ENCODE data around the gene MTHFD1L.
"Not testable (repeated sequence)": the region's sequence is repeated elsewhere in the genome, so short reads cannot be mapped to it uniquely, and the experiment has no call there.

Gene MTHFD1L

GRCh38 chr6:151101816-151102694 lies 236.6 kb downstream of the MTHFD1L start:
- Histone ChIP-seq H3K4me3 (ENCODE audit: low read length) (no peak overlapping the region), H3K27ac (ENCODE audit: low read depth, low read length) (no peak overlapping the region), H3K4me1 (ENCODE audit: insufficient read depth, low read length) (no peaks in the 10 kb centered on the region; the same call in 1 of the 2 replicates), H3K9ac (ENCODE audit: low read depth, low read length) (no peak overlapping the region), H3K27me3 (ENCODE audit: insufficient read depth, low read length) (no peaks in the 10 kb centered on the region), H3K36me3 (ENCODE audit: insufficient read depth, low read length) (peaks cover 27% of the 10 kb centered on the region), H3K9me3 (ENCODE audit: insufficient read depth, low read depth, low read length) (no peaks in the 10 kb centered on the region)
- WGBS = 95% methylated on average over 10 of the region's 10 CpGs

- Histone ChIP-seq H3K36me3 (ENCODE audit: insufficient read depth, low read length) (peaks cover 20% of the 10 kb centered on the region), H3K9me3 (ENCODE audit: insufficient read depth, low read depth, low read length) (no peaks in the 10 kb centered on the region), H3K4me1 (ENCODE audit: insufficient read depth, low read length) (no peaks in the 10 kb centered on the region; the same call in 1 of the 2 replicates), H3K9ac (ENCODE audit: low read depth, low read length) (no peak overlapping the region), H3K27me3 (ENCODE audit: insufficient read depth, low read length) (no peaks in the 10 kb centered on the region), H3K27ac (ENCODE audit: low read depth, low read length) (no peak overlapping the region), H3K4me3 (ENCODE audit: low read length) (no peak overlapping the region)
- 92% methylated on average over 4 of the region's 4 CpGs for WGBS
Measured at GRCh38 chr6:151103266-151103665, 237.8 kb downstream of the MTHFD1L start.

GRCh38 chr6:151107897-151108427 lies 242.5 kb downstream of the MTHFD1L start:
- Histone ChIP-seq H3K4me1 (ENCODE audit: insufficient read depth, low read length) (peaks cover 3% of the 10 kb centered on the region; the same call in 1 of the 2 replicates), H3K9ac (ENCODE audit: low read depth, low read length) (no peak overlapping the region), H3K36me3 (ENCODE audit: insufficient read depth, low read length) (peaks cover 3% of the 10 kb centered on the region; the same call in 1 of the 2 replicates), H3K27me3 (ENCODE audit: insufficient read depth, low read length) (no peaks in the 10 kb centered on the region), H3K27ac (ENCODE audit: low read depth, low read length) (no peak overlapping the region), H3K4me3 (ENCODE audit: low read length) (no peak overlapping the region), H3K9me3 (ENCODE audit: insufficient read depth, low read depth, low read length) (no peaks in the 10 kb centered on the region)
- 85% methylated on average over 4 of the region's 4 CpGs for WGBS

- Histone ChIP-seq H3K9me3 (ENCODE audit: insufficient read depth, low read depth, low read length) (no peaks in the 10 kb centered on the region), H3K27me3 (ENCODE audit: insufficient read depth, low read length) (no peaks in the 10 kb centered on the region)
Measured at GRCh38 chr6:151108548-151108947, 243.0 kb downstream of the MTHFD1L start.

GRCh38 chr6:151109361-151109760 lies 243.9 kb downstream of the MTHFD1L start:
- no peak overlapping the region for H3K27ac ChIP-seq (ENCODE audit: low read depth, low read length)

More at GRCh38 chr6:151108548-151108947, 243.0 kb downstream of the MTHFD1L start:
- 60% methylated on average over 6 of the region's 6 CpGs for WGBS
- Histone ChIP-seq H3K36me3 (ENCODE audit: insufficient read depth, low read length) (no peaks in the 10 kb centered on the region; the same call in 1 of the 2 replicates), H3K9ac (ENCODE audit: low read depth, low read length) (no peak overlapping the region), H3K4me3 (ENCODE audit: low read length) (no peak overlapping the region), H3K27ac (ENCODE audit: low read depth, low read length) (no peak overlapping the region), H3K4me1 (ENCODE audit: insufficient read depth, low read length) (peaks cover 3% of the 10 kb centered on the region; the same call in 1 of the 2 replicates)

GRCh38 chr6:151109869-151110575 lies 244.5 kb downstream of the MTHFD1L start:
- Histone ChIP-seq H3K9ac (ENCODE audit: low read depth, low read length) (no peak overlapping the region), H3K9me3 (ENCODE audit: insufficient read depth, low read depth, low read length) (no peaks in the 10 kb centered on the region), H3K4me3 (ENCODE audit: low read length) (no peak overlapping the region), H3K4me1 (ENCODE audit: insufficient read depth, low read length) (peaks cover 3% of the 10 kb centered on the region; the same call in 1 of the 2 replicates), H3K36me3 (ENCODE audit: insufficient read depth, low read length) (no peaks in the 10 kb centered on the region), H3K27me3 (ENCODE audit: insufficient read depth, low read length) (no peaks in the 10 kb centered on the region), H3K27ac (ENCODE audit: low read depth, low read length) (no peak overlapping the region)
- 93% methylated on average over 11 of the region's 11 CpGs for WGBS

More at GRCh38 chr6:151109361-151109760, 243.9 kb downstream of the MTHFD1L start:
- Histone ChIP-seq H3K27me3 (ENCODE audit: insufficient read depth, low read length) (no peaks in the 10 kb centered on the region), H3K4me3 (ENCODE audit: low read length) (no peak overlapping the region), H3K9me3 (ENCODE audit: insufficient read depth, low read depth, low read length) (no peaks in the 10 kb centered on the region), H3K36me3 (ENCODE audit: insufficient read depth, low read length) (no peaks in the 10 kb centered on the region), H3K9ac (ENCODE audit: low read depth, low read length) (no peak overlapping the region), H3K4me1 (ENCODE audit: insufficient read depth, low read length) (peaks cover 3% of the 10 kb centered on the region; the same call in 1 of the 2 replicates)
- WGBS = 95% methylated on average over 7 of the region's 8 CpGs

- H3K4me3 ChIP-seq (ENCODE audit: low read length) = no peak overlapping the region
- H3K4me1 ChIP-seq (ENCODE audit: insufficient read depth, low read length) = peaks cover 3% of the 10 kb centered on the region; the same call in 1 of the 2 replicates
- no peak overlapping the region for H3K9ac ChIP-seq (ENCODE audit: low read depth, low read length)
- H3K27me3 ChIP-seq (ENCODE audit: insufficient read depth, low read length) = no peaks in the 10 kb centered on the region
- H3K9me3 ChIP-seq (ENCODE audit: insufficient read depth, low read depth, low read length) = no peaks in the 10 kb centered on the region
- 87% methylated on average over 4 of the region's 4 CpGs for WGBS
- H3K36me3 ChIP-seq (ENCODE audit: insufficient read depth, low read length) = no peaks in the 10 kb centered on the region
- H3K27ac ChIP-seq (ENCODE audit: low read depth, low read length) = no peak overlapping the region
Measured at GRCh38 chr6:151110576-151110905, 245.0 kb downstream of the MTHFD1L start.

- Histone ChIP-seq H3K9me3 (ENCODE audit: insufficient read depth, low read depth, low read length) (no peaks in the 10 kb centered on the region), H3K4me3 (ENCODE audit: low read length) (no peak overlapping the region), H3K36me3 (ENCODE audit: insufficient read depth, low read length) (no peaks in the 10 kb centered on the region), H3K9ac (ENCODE audit: low read depth, low read length) (no peak overlapping the region), H3K27me3 (ENCODE audit: insufficient read depth, low read length) (no peaks in the 10 kb centered on the region), H3K27ac (ENCODE audit: low read depth, low read length) (no peak overlapping the region), H3K4me1 (ENCODE audit: insufficient read depth, low read length) (peaks cover 3% of the 10 kb centered on the region; the same call in 1 of the 2 replicates)
- 83% methylated on average over 5 of the region's 5 CpGs for WGBS
Measured at GRCh38 chr6:151111670-151112069, 246.2 kb downstream of the MTHFD1L start.

GRCh38 chr6:151112130-151112529 lies 246.6 kb downstream of the MTHFD1L start:
- no peaks in the 10 kb centered on the region for H3K9me3 ChIP-seq (ENCODE audit: insufficient read depth, low read depth, low read length)
- H3K4me3 ChIP-seq (ENCODE audit: low read length) = no peak overlapping the region
- H3K27me3 ChIP-seq (ENCODE audit: insufficient read depth, low read length) = no peaks in the 10 kb centered on the region
- no peaks in the 10 kb centered on the region for H3K36me3 ChIP-seq (ENCODE audit: insufficient read depth, low read length)
- H3K4me1 ChIP-seq (ENCODE audit: insufficient read depth, low read length) = peaks cover 3% of the 10 kb centered on the region; the same call in 1 of the 2 replicates
- no peak overlapping the region for H3K9ac ChIP-seq (ENCODE audit: low read depth, low read length)
- WGBS = 93% methylated on average over 4 of the region's 4 CpGs
- H3K27ac ChIP-seq (ENCODE audit: low read depth, low read length) = no peak overlapping the region

- 77% methylated on average over 3 of the region's 3 CpGs for WGBS
- H3K4me1 ChIP-seq (ENCODE audit: insufficient read depth, low read length); H3K27ac ChIP-seq (ENCODE audit: low read depth, low read length); H3K27me3 ChIP-seq (ENCODE audit: insufficient read depth, low read length); H3K9ac ChIP-seq (ENCODE audit: low read depth, low read length); H3K36me3 ChIP-seq (ENCODE audit: insufficient read depth, low read length); H3K4me3 ChIP-seq (ENCODE audit: low read length); H3K9me3 ChIP-seq (ENCODE audit: insufficient read depth, low read depth, low read length): not testable (repeated sequence)
Measured at GRCh38 chr6:151112884-151113283, 247.4 kb downstream of the MTHFD1L start.

GRCh38 chr6:151113641-151114040 lies 248.1 kb downstream of the MTHFD1L start:
- Histone ChIP-seq H3K9ac (ENCODE audit: low read depth, low read length) (no peak overlapping the region), H3K4me3 (ENCODE audit: low read length) (no peak overlapping the region), H3K9me3 (ENCODE audit: insufficient read depth, low read depth, low read length) (no peaks in the 10 kb centered on the region), H3K4me1 (ENCODE audit: insufficient read depth, low read length) (0 out of 2 replicates have a peak, but pooled peaks cover 1% of the 10 kb centered on the region), H3K36me3 (ENCODE audit: insufficient read depth, low read length) (no peaks in the 10 kb centered on the region), H3K27me3 (ENCODE audit: insufficient read depth, low read length) (no peaks in the 10 kb centered on the region), H3K27ac (ENCODE audit: low read depth, low read length) (no peak overlapping the region)
- WGBS = 96% methylated on average over 5 of the region's 5 CpGs

All from HUES64 (cell line).